Spleen (tissue), 7 donors: ENCODE measurements around the gene PLXND1.

Experiments
- CTCF ChIP-seq, 11 experiments: fragments of 200-600 bp in 7 of 11; fragments of 450-650 bp in 4 of 11; sonication (generic) in 4 of 11; IDR thresholded peaks in 8 of 11; conservative IDR thresholded peaks in 3 of 11; 1 replicate in 7 of 11; 2 replicates in 4 of 11; pipeline versions ENCODE4 v1.4.0 to v1.8.0; 2016 to 2021; ENCODE audit warnings: antibody characterized with exemption in 11 of 11, inconsistent platforms in 4 of 11, mild to moderate bottlenecking in 1 of 11
- POLR2A ChIP-seq, 3 donors: fragments of 450-650 bp; IDR thresholded peaks; one replicate each; pipeline ENCODE4 v1.5.1; 2017; ENCODE audit warnings: antibody characterized with exemption in 3 of 3, mild to moderate bottlenecking in 1 of 3
- POLR2AphosphoS5 ChIP-seq, 3 donors: sonication (generic); formaldehyde crosslinking; IDR thresholded peaks; one replicate each; pipeline ENCODE4 v1.5.1; 2017; ENCODE audit warnings: antibody characterized with exemption in 3 of 3
- donor health status: DM: no; HTN: no; CAD: no; lungs with moderate emphysema.
- donor health status: DM: no; HTN: no; CAD: no.
- donor health status: DM: no; HTN: no; CAD: no.

- TF ChIP-seq POLR2A (IDR thresholded peaks at IDR 0.05), result no peak
- TF ChIP-seq POLR2AphosphoS5 (IDR thresholded peaks at IDR 0.05), result no peak
- no peak for TF ChIP-seq CTCF (IDR thresholded peaks at IDR 0.05 in 8 of 11, conservative IDR thresholded peaks at IDR 0.05 in 3 of 11)
Measured at GRCh38 chr3:129581623-129582022, 24.9 kb downstream of the PLXND1 start.
